Caco-2 (cell line): ENCODE results near the gene ZNF43. TPM values are rescaled to one million over a fixed set of nuclear protein-coding genes. Genes with fewer than 3 reads are reported as not detected.
"Not testable (repeated sequence)": the region's sequence is repeated elsewhere in the genome, so short reads cannot be mapped to it uniquely, and the experiment has no call there.

Experiments used
- BruUV-seq: library from RNA; stranded (reverse); fragments of 400-500 nt; replicated peaks from 2 replicates; lab custom pipeline; 2021; lab: Mats Ljungman, UMichigan
- CTCF ChIA-PET: fragments of 300-600 bp; sonication (Branson Sonifier 250); formaldehyde crosslinking; loops from one replicate; lab custom pipeline; 2022; ENCODE audit warnings: antibody characterized with exemption; lab: Charles Lee
- POLR2A ChIA-PET: fragments of 300-600 bp; sonication (Branson Sonifier 250); formaldehyde crosslinking; loops from one replicate; lab custom pipeline; 2022; ENCODE audit warnings: antibody characterized with exemption; lab: Charles Lee
- DNase-seq, 2 experiments: peaks; one replicate each; pipeline versions ENCODE4 v3.0.0 to v3.0.0-alpha.2; 2020 to 2022
- H3K27me3 ChIP-seq: replicated peaks from 2 replicates; pipeline ENCODE4 v1.6.0; 2011; ENCODE audit warnings: low read length; ENCODE audit not compliant: control insufficient read depth, insufficient read depth
- H3K36me3 ChIP-seq: 2 replicates; pipeline ENCODE4 v1.5.1; 2011; ENCODE audit warnings: low read length; ENCODE audit not compliant: control insufficient read depth, insufficient read depth
- H3K4me1 ChIP-seq: fragments of 250-450 bp; sonication (Bioruptor Pico); 2 replicates; pipeline ENCODE4 v1.5.1; 2020; ENCODE audit warnings: mild to moderate bottlenecking
- H3K4me3 ChIP-seq: 2 replicates; pipeline ENCODE4 v1.5.1; 2011; ENCODE audit warnings: low read depth, mild to moderate bottlenecking, control low read depth, low read length
- H3K9me3 ChIP-seq: fragments of 250-450 bp; sonication (Bioruptor Pico); 2 replicates; pipeline ENCODE4 v1.5.1; 2020; ENCODE audit warnings: mild to moderate bottlenecking, moderate library complexity
- H3K27ac Mint-ChIP-seq: one replicate; pipeline ENCODE4 v1.8.0; 2022; ENCODE audit warnings: mixed read lengths; ENCODE audit not compliant: unreplicated experiment
- H3K27me3 Mint-ChIP-seq: one replicate; pipeline ENCODE4 v1.8.0; 2022; ENCODE audit warnings: mixed read lengths; ENCODE audit not compliant: insufficient read depth, unreplicated experiment
- H3K36me3 Mint-ChIP-seq: one replicate; pipeline ENCODE4 v1.8.0; 2022; ENCODE audit warnings: mild to moderate bottlenecking, mixed read lengths; ENCODE audit not compliant: insufficient read depth, unreplicated experiment
- H3K4me1 Mint-ChIP-seq: one replicate; pipeline ENCODE4 v1.8.0; 2022; ENCODE audit warnings: low read depth, mixed read lengths; ENCODE audit not compliant: unreplicated experiment
- H3K4me3 Mint-ChIP-seq: one replicate; pipeline ENCODE4 v1.8.0; 2022; ENCODE audit warnings: mild to moderate bottlenecking, moderate library complexity, mixed read lengths; ENCODE audit not compliant: unreplicated experiment
- H3K9me3 Mint-ChIP-seq: one replicate; pipeline ENCODE4 v1.8.0; 2022; ENCODE audit warnings: mixed read lengths; ENCODE audit not compliant: unreplicated experiment
- CTCF ChIP-seq, 2 experiments: fragments of 200-600 bp in 1 of 2; IDR thresholded peaks; 1 replicate in 1 of 2; 2 replicates in 1 of 2; pipeline versions ENCODE4 v1.5.1 to v1.8.0; 2011 to 2022; ENCODE audit warnings: antibody characterized with exemption in 1 of 2, control low read depth in 1 of 2, inconsistent platforms in 1 of 2, low read depth in 1 of 2, low read length in 1 of 2, mild to moderate bottlenecking in 1 of 2, moderate library complexity in 1 of 2; ENCODE audit not compliant: insufficient read depth in 1 of 2, severe bottlenecking in 1 of 2, unreplicated experiment in 1 of 2
- intact Hi-C: fragments of 100-400 bp; cut with micrococcal nuclease; formaldehyde crosslinking; loops from one replicate; pipeline ENCODE4 v1.10.0; 2022; ENCODE audit not compliant: unreplicated experiment
- total RNA-seq: library from RNA; stranded (reverse); gene quantifications from 2 replicates; pipeline ENCODE4 v1.2.3, GENCODE V29; 2022

Gene ZNF43
- total RNA-seq, 1 experiment from 2014 or later, result not detected

GRCh38 chr19:21789466-21790085 is 46.4 kb downstream of the ZNF43 start:
- Mint-ChIP-seq H3K4me3 (no peak overlapping the region), H3K4me1 (no peaks in the 10 kb centered on the region), H3K36me3 (no peaks in the 10 kb centered on the region), H3K27ac (no peak overlapping the region), H3K9me3 (peaks cover 20% of the 10 kb centered on the region), H3K27me3 (no peaks in the 10 kb centered on the region)
- DNase-seq, result no peak
- no peaks in the 10 kb centered on the region for H3K27me3 ChIP-seq
- no peaks in the 10 kb centered on the region for H3K4me1 ChIP-seq
- ChIA-PET POLR2A (no interaction called here), CTCF (no interaction called here)
- no peak for TF ChIP-seq CTCF (IDR thresholded peaks at IDR 0.05; ENCODE audit: insufficient read depth in 1 of 2, low read depth in 1 of 2, low read length in 1 of 2, severe bottlenecking in 1 of 2, unreplicated experiment in 1 of 2)
- H3K9me3 ChIP-seq, result no peaks in the 10 kb centered on the region
- intact Hi-C loops, result no loop called here
- no peaks in the 10 kb centered on the region for H3K36me3 ChIP-seq
- no TSS peak for BruUV-seq
- H3K4me3 ChIP-seq, result no peak overlapping the region

DNA sequence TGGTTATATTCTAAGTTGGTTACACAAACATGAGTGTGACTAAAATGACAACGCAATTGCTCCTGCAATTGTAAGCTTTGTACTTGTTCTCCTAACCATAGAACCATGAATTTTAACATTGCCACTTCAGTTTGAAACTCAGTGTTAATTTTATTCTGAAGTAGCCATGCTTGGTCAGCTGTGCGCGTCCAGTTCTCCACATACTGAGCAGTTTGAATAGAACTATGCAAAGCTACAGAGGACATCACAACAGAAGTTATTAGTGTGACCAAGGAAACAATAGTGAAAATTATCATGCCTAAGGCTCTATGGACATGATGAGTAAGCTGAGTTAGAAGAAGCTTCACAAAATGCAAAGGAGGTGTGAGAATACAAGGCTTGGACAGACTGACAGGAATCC is 49.0 kb downstream of the ZNF43 start:
- H3K27me3 Mint-ChIP-seq, result no peaks in the 10 kb centered on the region
- no peaks in the 10 kb centered on the region for H3K4me1 Mint-ChIP-seq
- ChIA-PET POLR2A (no interaction called here), CTCF (no interaction called here)
- DNase-seq, result no peak
- no peak for TF ChIP-seq CTCF (IDR thresholded peaks at IDR 0.05; ENCODE audit: insufficient read depth in 1 of 2, low read depth in 1 of 2, low read length in 1 of 2, severe bottlenecking in 1 of 2, unreplicated experiment in 1 of 2)
- no TSS peak for BruUV-seq
- H3K27ac Mint-ChIP-seq, result no peak overlapping the region
- Histone ChIP-seq H3K4me1 (no peaks in the 10 kb centered on the region), H3K27me3 (no peaks in the 10 kb centered on the region), H3K4me3 (no peak overlapping the region), H3K9me3 (no peaks in the 10 kb centered on the region), H3K36me3 (no peaks in the 10 kb centered on the region)
- intact Hi-C loops, result no loop called here
- no peaks in the 10 kb centered on the region for H3K36me3 Mint-ChIP-seq
- H3K4me3 Mint-ChIP-seq, result no peak overlapping the region
- peaks cover 16% of the 10 kb centered on the region for H3K9me3 Mint-ChIP-seq

DNA sequence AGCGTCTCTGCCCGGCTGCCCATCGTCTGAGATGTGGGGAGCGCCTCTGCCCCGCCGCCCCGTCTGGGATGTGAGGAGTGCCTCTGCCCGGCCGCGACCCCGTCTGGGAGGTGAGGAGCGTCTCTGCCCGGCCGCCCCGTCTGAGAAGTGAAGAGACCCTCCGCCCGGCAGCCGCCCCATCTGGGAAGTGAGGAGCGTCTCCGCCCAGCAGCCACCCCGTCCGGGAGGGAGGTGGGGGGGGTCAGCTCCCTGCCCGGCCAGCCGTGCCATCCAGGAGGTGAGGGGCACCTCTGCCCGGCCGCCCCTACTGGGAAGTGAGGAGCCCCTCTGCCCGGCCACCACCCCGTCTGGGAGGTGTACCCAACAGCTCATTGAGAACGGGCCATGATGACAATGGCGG is 60.2 kb downstream of the ZNF43 start:
- CTCF ChIA-PET, H3K9me3 ChIP-seq, H3K9me3 Mint-ChIP-seq, H3K4me1 Mint-ChIP-seq, H3K36me3 ChIP-seq, H3K4me3 Mint-ChIP-seq, H3K27me3 Mint-ChIP-seq, BruUV-seq, H3K4me1 ChIP-seq, H3K27ac Mint-ChIP-seq, H3K4me3 ChIP-seq, H3K27me3 ChIP-seq, H3K36me3 Mint-ChIP-seq, intact Hi-C loops, POLR2A ChIA-PET, DNase-seq: not testable (repeated sequence)
